Testis (tissue), 3 donors: ENCODE measurements around the gene HLA-DQA1. TPM values are rescaled to one million over a fixed set of nuclear protein-coding genes. Genes with fewer than 3 reads are reported as not detected.
"Not testable (repeated sequence)": the region's sequence is repeated elsewhere in the genome, so short reads cannot be mapped to it uniquely, and the experiment has no call there.

ENCODE experiments used
- DNase-seq: peaks from one replicate; pipeline ENCODE4 v3.0.0-alpha.2; 2019
- H3K27ac ChIP-seq, 2 donors: fragments of 200-600 bp; sonication (generic); one replicate each; pipeline ENCODE4 v1.5.1; 2019
- H3K27me3 ChIP-seq: fragments of 200-600 bp; sonication (generic); one replicate; pipeline ENCODE4 v1.5.1; 2019
- H3K36me3 ChIP-seq: fragments of 200-600 bp; sonication (generic); one replicate; pipeline ENCODE4 v1.5.1; 2017; ENCODE audit warnings: low read depth; ENCODE audit errors: missing control alignments
- H3K4me1 ChIP-seq: fragments of 200-600 bp; sonication (generic); one replicate; pipeline ENCODE4 v1.5.1; 2019
- H3K4me3 ChIP-seq, 2 donors: fragments of 200-600 bp; sonication (generic); one replicate each; pipeline ENCODE4 v1.5.1; 2017 to 2019
- H3K9me3 ChIP-seq: fragments of 200-600 bp; sonication (generic); one replicate; pipeline ENCODE4 v1.5.1; 2017
- POLR2A ChIP-seq: fragments of 450-650 bp; IDR thresholded peaks from one replicate; pipeline ENCODE4 v1.6.1; 2017; ENCODE audit warnings: antibody characterized with exemption, mild to moderate bottlenecking, moderate library complexity
- WGBS, 2 donors: methylation state at CpG; one replicate each; pipeline ENCODE4 v1.1.5; 2018; 5-methylcytosine and 5-hydroxymethylcytosine counted together
- intact Hi-C: fragments of 100-400 bp; cut with DNase I; formaldehyde crosslinking; loops from one replicate; pipeline ENCODE4 v1.15.1; 2023; ENCODE audit warnings: low total_unique reads
- polyA plus RNA-seq: library from polyadenylated mRNA; stranded (reverse); fragments of 350-450 nt; fragmentation: Illumina TruSeq; extraction: RNeasy Lipid Tissue Mini Kit (QIAGEN cat#74804); gene quantifications from one replicate; pipeline ENCODE4 v1.2.3, GENCODE V29; 2014; ENCODE audit warnings: low read depth, low replicate concordance; ENCODE audit not compliant: insufficient read depth
- total RNA-seq, 2 donors: library from RNA; depleted of rRNA; stranded (reverse); fragments of >200 nt; gene quantifications; one replicate each; pipeline ENCODE4 v1.2.3, GENCODE V29; 2016
- TF ChIP-seq, protein P1 (sequence below), 3 experiments: fragments of 450-650 bp in 2 of 3; fragments of 200-600 bp in 1 of 3; sonication (generic) in 1 of 3; IDR thresholded peaks; one replicate each; pipeline ENCODE4 v1.5.1; 2016 to 2019; ENCODE audit warnings: antibody characterized with exemption in 3 of 3, mild to moderate bottlenecking in 2 of 3, moderate library complexity in 1 of 3

Gene HLA-DQA1
- total and polyA plus RNA-seq, 3 donors from 2014 or later: 0.94 to 33.9 (median 1.6) TPM

- H3K27me3 ChIP-seq: no peaks in the 10 kb centered on the region
- H3K9me3 ChIP-seq: no peaks in the 10 kb centered on the region
- no peaks in the 10 kb centered on the region for H3K36me3 ChIP-seq
- intact Hi-C loops: no loop called here
- H3K27ac ChIP-seq: no peak overlapping the region
- 50 to 82% methylated on average over 4 to 6 of the region's 6 CpGs for WGBS, 2 donors
- H3K4me1 ChIP-seq: no peaks in the 10 kb centered on the region
- TF ChIP-seq, protein P1, sequence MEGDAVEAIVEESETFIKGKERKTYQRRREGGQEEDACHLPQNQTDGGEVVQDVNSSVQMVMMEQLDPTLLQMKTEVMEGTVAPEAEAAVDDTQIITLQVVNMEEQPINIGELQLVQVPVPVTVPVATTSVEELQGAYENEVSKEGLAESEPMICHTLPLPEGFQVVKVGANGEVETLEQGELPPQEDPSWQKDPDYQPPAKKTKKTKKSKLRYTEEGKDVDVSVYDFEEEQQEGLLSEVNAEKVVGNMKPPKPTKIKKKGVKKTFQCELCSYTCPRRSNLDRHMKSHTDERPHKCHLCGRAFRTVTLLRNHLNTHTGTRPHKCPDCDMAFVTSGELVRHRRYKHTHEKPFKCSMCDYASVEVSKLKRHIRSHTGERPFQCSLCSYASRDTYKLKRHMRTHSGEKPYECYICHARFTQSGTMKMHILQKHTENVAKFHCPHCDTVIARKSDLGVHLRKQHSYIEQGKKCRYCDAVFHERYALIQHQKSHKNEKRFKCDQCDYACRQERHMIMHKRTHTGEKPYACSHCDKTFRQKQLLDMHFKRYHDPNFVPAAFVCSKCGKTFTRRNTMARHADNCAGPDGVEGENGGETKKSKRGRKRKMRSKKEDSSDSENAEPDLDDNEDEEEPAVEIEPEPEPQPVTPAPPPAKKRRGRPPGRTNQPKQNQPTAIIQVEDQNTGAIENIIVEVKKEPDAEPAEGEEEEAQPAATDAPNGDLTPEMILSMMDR (IDR thresholded peaks at IDR 0.05): no peak
- TF ChIP-seq POLR2A: no peak
- DNase-seq: no peak
- H3K4me3 ChIP-seq: no peak overlapping the region
Observed at GRCh38 chr6:32645047-32645703, 8.0 kb downstream of the HLA-DQA1 start.

- Histone ChIP-seq H3K4me3 (no peak overlapping the region), H3K27me3 (no peaks in the 10 kb centered on the region), H3K36me3 (no peaks in the 10 kb centered on the region), H3K4me1 (no peaks in the 10 kb centered on the region), H3K27ac (no peak overlapping the region), H3K9me3 (no peaks in the 10 kb centered on the region)
- intact Hi-C loops: no loop called here
- WGBS, 2 donors: 0 to 55% methylated on average over 2 of the region's 2 CpGs
- TF ChIP-seq POLR2A: no peak
- TF ChIP-seq, protein P1 (IDR thresholded peaks at IDR 0.05): no peak
- DNase-seq: no peak
Observed at GRCh38 chr6:32655203-32655710, 18.1 kb downstream of the HLA-DQA1 start.

GRCh38 chr6:32657329-32657728, 20.1 kb downstream of the HLA-DQA1 start:
- H3K27ac ChIP-seq, H3K9me3 ChIP-seq, H3K4me1 ChIP-seq, H3K27me3 ChIP-seq, DNase-seq, H3K36me3 ChIP-seq, H3K4me3 ChIP-seq, intact Hi-C loops: not testable (repeated sequence)
- 42% methylated on average over 6 of the region's 6 CpGs; no CpG with 5 or more reads in 1 of the 2 donors for WGBS, 2 donors

DNA sequence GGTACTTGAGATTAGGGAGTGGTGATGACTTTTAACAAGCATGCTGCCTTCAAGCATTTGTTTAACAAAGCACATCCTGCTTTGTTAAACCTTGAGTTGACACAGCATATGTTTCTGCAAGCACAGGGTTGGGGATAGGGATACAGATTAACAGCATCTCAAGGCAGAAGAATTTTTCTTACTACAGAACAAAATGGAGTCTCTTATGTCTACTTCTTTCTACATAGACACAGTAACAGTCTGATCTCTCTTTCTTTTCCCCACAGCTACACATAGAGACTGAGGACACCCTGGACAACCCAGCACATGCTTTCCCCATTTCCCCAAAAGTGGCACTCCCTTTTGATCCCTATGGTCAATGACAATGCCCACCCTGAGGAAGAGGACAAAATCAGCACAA, 20.6 kb downstream of the HLA-DQA1 start:
- H3K27me3 ChIP-seq, intact Hi-C loops, H3K4me3 ChIP-seq, H3K36me3 ChIP-seq, DNase-seq, H3K9me3 ChIP-seq, H3K4me1 ChIP-seq, H3K27ac ChIP-seq: not testable (repeated sequence)

- H3K27ac ChIP-seq: no peak overlapping the region
- H3K27me3 ChIP-seq: no peaks in the 10 kb centered on the region
- no peak for DNase-seq
- H3K36me3 ChIP-seq: no peaks in the 10 kb centered on the region
- no peaks in the 10 kb centered on the region for H3K9me3 ChIP-seq
- H3K4me1 ChIP-seq: no peaks in the 10 kb centered on the region
- 42 to 85% methylated on average over 5 of the region's 6 CpGs for WGBS, 2 donors
- H3K4me3 ChIP-seq: no peak overlapping the region
- intact Hi-C loops: no loop called here
- TF ChIP-seq, protein P1 (IDR thresholded peaks at IDR 0.05): no peak
- no peak for TF ChIP-seq POLR2A
Observed at GRCh38 chr6:32658268-32658897, 21.2 kb downstream of the HLA-DQA1 start.
